ENCODE measurements around the gene NAB1. TPM values are rescaled to one million over a fixed set of nuclear protein-coding genes. Genes with fewer than 3 reads are reported as not detected.

The NAB1 gene
- total RNA-seq, 1 experiment from 2014 or later, result 52.1 TPM

DNA sequence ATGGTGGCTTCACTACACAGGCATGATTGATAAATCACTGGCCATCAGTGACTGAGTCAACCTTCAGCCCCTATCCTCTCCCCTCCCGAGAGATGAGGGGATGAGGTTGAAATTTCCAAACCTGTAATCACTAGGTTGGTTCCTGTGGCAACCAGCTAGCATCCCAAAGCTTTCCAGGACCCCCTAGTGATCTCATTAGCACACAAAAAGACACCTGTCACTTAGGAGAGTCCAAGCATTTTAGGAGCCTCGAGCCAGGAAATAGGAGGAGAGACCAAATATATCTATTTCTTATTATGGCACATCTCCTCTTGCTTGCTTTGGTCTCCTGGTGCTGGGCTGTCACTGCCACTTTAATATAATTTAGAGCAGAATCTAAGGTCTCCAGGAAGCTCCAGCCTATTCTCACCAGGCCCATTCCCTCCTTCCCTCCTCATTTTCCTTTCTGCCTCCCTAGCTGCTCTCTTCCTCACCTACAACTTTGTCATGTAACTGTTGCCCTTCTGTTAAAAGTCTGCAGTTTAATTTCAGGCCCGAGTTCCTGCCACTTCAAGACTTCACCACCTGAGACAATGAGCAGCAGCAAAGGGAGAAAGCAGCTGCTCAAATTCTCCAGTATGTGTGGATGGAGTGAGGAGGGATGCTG is 33.2 kb upstream of the NAB1 start:
- no peak for DNase-seq
- no peak overlapping the region for H3K27ac Mint-ChIP-seq (ENCODE audit: unreplicated experiment)
- no TSS peak for BruUV-seq (replicated peaks)
- no peaks in the 10 kb centered on the region for H3K4me1 Mint-ChIP-seq (ENCODE audit: low read depth, unreplicated experiment)
- H3K4me3 Mint-ChIP-seq (ENCODE audit: low read depth, unreplicated experiment), result no peak overlapping the region
- no peaks in the 10 kb centered on the region for H3K36me3 Mint-ChIP-seq (ENCODE audit: insufficient read depth, unreplicated experiment)
- no peaks in the 10 kb centered on the region for H3K9me3 Mint-ChIP-seq (ENCODE audit: low read depth, unreplicated experiment)
- intact Hi-C loops (cut with micrococcal nuclease; ENCODE audit: unreplicated experiment), result no loop called here
- no peaks in the 10 kb centered on the region for H3K27me3 Mint-ChIP-seq (ENCODE audit: unreplicated experiment)
- TF ChIP-seq, protein P1, sequence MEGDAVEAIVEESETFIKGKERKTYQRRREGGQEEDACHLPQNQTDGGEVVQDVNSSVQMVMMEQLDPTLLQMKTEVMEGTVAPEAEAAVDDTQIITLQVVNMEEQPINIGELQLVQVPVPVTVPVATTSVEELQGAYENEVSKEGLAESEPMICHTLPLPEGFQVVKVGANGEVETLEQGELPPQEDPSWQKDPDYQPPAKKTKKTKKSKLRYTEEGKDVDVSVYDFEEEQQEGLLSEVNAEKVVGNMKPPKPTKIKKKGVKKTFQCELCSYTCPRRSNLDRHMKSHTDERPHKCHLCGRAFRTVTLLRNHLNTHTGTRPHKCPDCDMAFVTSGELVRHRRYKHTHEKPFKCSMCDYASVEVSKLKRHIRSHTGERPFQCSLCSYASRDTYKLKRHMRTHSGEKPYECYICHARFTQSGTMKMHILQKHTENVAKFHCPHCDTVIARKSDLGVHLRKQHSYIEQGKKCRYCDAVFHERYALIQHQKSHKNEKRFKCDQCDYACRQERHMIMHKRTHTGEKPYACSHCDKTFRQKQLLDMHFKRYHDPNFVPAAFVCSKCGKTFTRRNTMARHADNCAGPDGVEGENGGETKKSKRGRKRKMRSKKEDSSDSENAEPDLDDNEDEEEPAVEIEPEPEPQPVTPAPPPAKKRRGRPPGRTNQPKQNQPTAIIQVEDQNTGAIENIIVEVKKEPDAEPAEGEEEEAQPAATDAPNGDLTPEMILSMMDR (IDR thresholded peaks at IDR 0.05; ENCODE audit: unreplicated experiment), result no peak
- CTCF ChIA-PET, result interaction anchor here (0.5 kb wide), 1 partner anchor 271 kb away, joined by 3 read pairs; no protein-coding TSS in a partner anchor

DNA sequence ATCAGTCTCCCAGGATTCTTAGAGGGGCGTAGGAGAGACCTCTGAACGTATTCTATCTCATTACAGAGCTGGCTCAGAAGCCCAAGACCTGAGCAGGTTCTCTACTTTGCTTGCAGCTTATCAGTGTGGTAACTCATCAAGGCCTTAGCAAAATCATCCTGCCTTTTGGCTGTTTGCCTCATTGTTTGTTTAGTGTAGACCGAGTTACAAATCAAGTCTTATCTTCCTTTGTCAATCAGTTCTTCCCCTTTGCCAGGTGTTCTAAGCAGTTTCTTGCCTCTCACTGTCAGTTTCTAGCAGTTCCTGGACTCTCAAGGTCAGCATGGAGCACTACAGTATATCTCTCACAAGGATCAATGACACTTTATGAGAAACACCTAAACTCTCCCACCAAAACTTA is 30.9 kb upstream of the NAB1 start:
- CTCF ChIA-PET, result no interaction called here
- Mint-ChIP-seq H3K27ac (ENCODE audit: unreplicated experiment) (no peak overlapping the region), H3K4me1 (ENCODE audit: low read depth, unreplicated experiment) (no peaks in the 10 kb centered on the region), H3K9me3 (ENCODE audit: low read depth, unreplicated experiment) (no peaks in the 10 kb centered on the region), H3K27me3 (ENCODE audit: unreplicated experiment) (no peaks in the 10 kb centered on the region), H3K4me3 (ENCODE audit: low read depth, unreplicated experiment) (no peak overlapping the region), H3K36me3 (ENCODE audit: insufficient read depth, unreplicated experiment) (no peaks in the 10 kb centered on the region)
- DNase-seq, result no peak
- TF ChIP-seq, protein P1 (IDR thresholded peaks at IDR 0.05; ENCODE audit: unreplicated experiment), result no peak
- no TSS peak for BruUV-seq (replicated peaks)
- intact Hi-C loops (cut with micrococcal nuclease; ENCODE audit: unreplicated experiment), result no loop called here

DNA sequence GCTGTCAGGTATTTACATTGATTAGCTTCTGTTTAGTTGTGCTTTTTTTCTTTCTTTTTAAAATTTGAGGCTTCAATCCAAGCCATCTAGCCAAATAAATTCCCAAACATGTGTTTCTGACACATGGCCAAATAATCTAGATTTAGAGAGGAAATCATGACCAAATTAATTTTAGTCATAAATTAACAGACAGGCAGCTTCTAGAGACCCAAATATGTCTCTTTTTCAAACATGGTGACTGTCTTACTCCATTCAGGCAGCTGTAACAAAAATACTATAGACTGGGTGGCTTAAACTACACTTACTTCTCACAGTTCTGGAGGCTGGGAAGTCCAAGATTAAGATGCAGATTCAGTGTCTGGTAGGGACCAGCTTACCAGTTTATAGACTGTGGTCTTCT is 23.2 kb upstream of the NAB1 start:
- no peak overlapping the region for H3K27ac Mint-ChIP-seq (ENCODE audit: unreplicated experiment)
- peaks cover 2% of the 10 kb centered on the region for H3K9me3 Mint-ChIP-seq (ENCODE audit: low read depth, unreplicated experiment)
- H3K36me3 Mint-ChIP-seq (ENCODE audit: insufficient read depth, unreplicated experiment), result no peaks in the 10 kb centered on the region
- intact Hi-C loops (cut with micrococcal nuclease; ENCODE audit: unreplicated experiment), result no loop called here
- H3K27me3 Mint-ChIP-seq (ENCODE audit: unreplicated experiment), result no peaks in the 10 kb centered on the region
- no peak overlapping the region for H3K4me3 Mint-ChIP-seq (ENCODE audit: low read depth, unreplicated experiment)
- H3K4me1 Mint-ChIP-seq (ENCODE audit: low read depth, unreplicated experiment), result peaks cover 8% of the 10 kb centered on the region
- BruUV-seq (replicated peaks), result no TSS peak
- DNase-seq, result no peak
- TF ChIP-seq, protein P1 (IDR thresholded peaks at IDR 0.05; ENCODE audit: unreplicated experiment), result no peak
- CTCF ChIA-PET, result interaction anchor here (1.4 kb wide), 1 partner anchor 17 kb away, joined by 3 read pairs; no protein-coding TSS in a partner anchor

DNA sequence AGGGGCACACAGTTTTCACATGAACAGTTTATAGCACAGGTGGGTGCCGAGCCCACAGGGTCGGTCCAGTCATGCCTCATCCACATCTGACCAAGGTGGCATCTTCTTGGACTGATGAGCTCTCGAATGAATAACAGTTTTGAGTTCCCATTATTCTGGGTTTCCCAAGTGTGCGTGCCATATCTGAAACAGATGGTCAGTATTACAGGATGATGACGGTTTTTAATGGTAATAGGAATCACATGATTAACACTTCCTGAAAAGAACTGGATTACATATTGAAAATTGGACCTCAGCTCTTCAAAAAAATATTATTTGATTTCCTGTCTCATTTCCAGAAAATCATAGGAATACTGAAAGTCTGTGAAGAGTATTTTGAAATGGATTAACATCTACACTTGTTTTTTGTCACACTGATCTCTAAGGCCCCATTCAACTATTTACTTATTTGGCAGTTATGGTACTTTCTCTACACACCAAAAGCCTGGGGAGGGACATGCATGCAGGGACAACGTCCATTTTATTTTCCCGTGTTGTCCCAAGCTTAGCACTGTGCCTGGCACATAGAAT is 22.2 kb upstream of the NAB1 start:
- no peaks in the 10 kb centered on the region for H3K27me3 Mint-ChIP-seq (ENCODE audit: unreplicated experiment)
- no peak for DNase-seq
- intact Hi-C loops (cut with micrococcal nuclease; ENCODE audit: unreplicated experiment), result no loop called here
- no peak overlapping the region for H3K27ac Mint-ChIP-seq (ENCODE audit: unreplicated experiment)
- TF ChIP-seq, protein P1 (IDR thresholded peaks at IDR 0.05; ENCODE audit: unreplicated experiment), result no peak
- peaks cover 8% of the 10 kb centered on the region for H3K4me1 Mint-ChIP-seq (ENCODE audit: low read depth, unreplicated experiment)
- CTCF ChIA-PET, result interaction anchor here (1.5 kb wide), 1 partner anchor 9 kb away, joined by 4 read pairs; no protein-coding TSS in a partner anchor
- no peaks in the 10 kb centered on the region for H3K36me3 Mint-ChIP-seq (ENCODE audit: insufficient read depth, unreplicated experiment)
- peaks cover 2% of the 10 kb centered on the region for H3K9me3 Mint-ChIP-seq (ENCODE audit: low read depth, unreplicated experiment)
- no TSS peak for BruUV-seq (replicated peaks)
- H3K4me3 Mint-ChIP-seq (ENCODE audit: low read depth, unreplicated experiment), result no peak overlapping the region
